Ovary (tissue), 9 donors: ENCODE data around the gene AOPEP. TPM values are rescaled to one million over a fixed set of nuclear protein-coding genes. Genes with fewer than 3 reads are reported as not detected.

ENCODE experiments used
- DNase-seq, 5 donors: peaks; one replicate each; pipeline ENCODE4 v3.0.0-alpha.2; 2019 to 2020
- H3K27ac ChIP-seq, 2 donors: fragments of 200-600 bp; one replicate each; pipeline versions ENCODE4 v1.5.1 to v1.8.0; 2019 to 2022
- H3K27me3 ChIP-seq: fragments of 200-600 bp; one replicate; pipeline ENCODE4 v1.8.0; 2022
- H3K36me3 ChIP-seq: fragments of 200-600 bp; sonication (generic); one replicate; pipeline ENCODE4 v1.5.1; 2019
- H3K4me1 ChIP-seq: one replicate; pipeline ENCODE4 v1.8.1; 2013; ENCODE audit warnings: mild to moderate bottlenecking, moderate library complexity; ENCODE audit not compliant: insufficient read depth
- H3K4me3 ChIP-seq: fragments of 200-600 bp; sonication (generic); one replicate; pipeline ENCODE4 v1.5.1; 2017
- H3K9me3 ChIP-seq, 2 donors: fragments of 200-600 bp in 1 of 2; sonication (generic) in 1 of 2; one replicate each; pipeline versions ENCODE4 v1.5.1 to v1.8.1; 2013 to 2019; ENCODE audit warnings: mild to moderate bottlenecking in 1 of 2, moderate library complexity in 1 of 2
- CTCF ChIP-seq, 3 donors: fragments of 450-650 bp in 2 of 3; fragments of 200-600 bp in 1 of 3; IDR thresholded peaks; one replicate each; pipeline versions ENCODE4 v1.5.1 to v1.8.0; 2016 to 2022; ENCODE audit warnings: antibody characterized with exemption in 3 of 3, mild to moderate bottlenecking in 1 of 3
- EP300 ChIP-seq: sonication (generic); formaldehyde crosslinking; IDR thresholded peaks from one replicate; pipeline ENCODE4 v1.6.1; 2017; ENCODE audit warnings: antibody characterized with exemption
- POLR2A ChIP-seq: fragments of 450-650 bp; IDR thresholded peaks from one replicate; pipeline ENCODE4 v1.6.1; 2017; ENCODE audit warnings: antibody characterized with exemption, mild to moderate bottlenecking, moderate library complexity
- WGBS, 3 donors: extraction: QIAGEN DNeasy Blood & Tissue Kit in 1 of 3; methylation state at CpG; one replicate each; pipeline versions ENCODE4 v1.1.5 to v1.1.7; 2013 to 2017; 5-methylcytosine and 5-hydroxymethylcytosine counted together
- intact Hi-C, 4 donors: fragments of 100-400 bp; cut with DNase I; formaldehyde crosslinking; loops; one replicate each; pipeline versions ENCODE4 v1.11.0 to v1.15.1; 2022 to 2023
- polyA plus RNA-seq, 2 donors: library from polyadenylated mRNA; stranded (reverse); fragments of 200-250 nt in 1 of 2; fragments of 350-450 nt in 1 of 2; fragmentation: Illumina TruSeq in 1 of 2; extraction: RNeasy Lipid Tissue Mini Kit (QIAGEN cat#74804) in 1 of 2; gene quantifications; one replicate each; pipeline ENCODE4 v1.2.3, GENCODE V29; 2013 to 2014
- total RNA-seq, 7 donors: library from RNA; depleted of rRNA in 2 of 7; stranded (reverse); fragments of >200 nt in 2 of 7; fragmentation: NEBNext Ultra II Directional in 3 of 7; extraction: Animal tissue kit (Norgen Biotek cat#: 25700) in 3 of 7; gene quantifications; one replicate each; pipeline versions ENCODE4 v1.1.0 to v1.2.4, GENCODE V29; 2016 to 2023
- donor health status: DM: no; HTN: no; CAD: no; lungs with moderate emphysema.
- donor health status: DM: no; HTN: no; CAD: no.
- donor health status: Bipolar disorder and iron deficiency.
- donor health status: DM: yes; HTN: yes; CAD: no.
- donor health status: DM: no; HTN: no; CAD: no.
- donor health status: DM: yes; HTN: yes; CAD: no.

AOPEP gene
- total and polyA plus RNA-seq, 9 donors, result 40.0 to 141 (median 82.1) TPM

GRCh38 chr9:94971378-94972131 is 245.1 kb downstream of the AOPEP start:
- Histone ChIP-seq H3K27ac (no peak overlapping the region), H3K27me3 (no peaks in the 10 kb centered on the region), H3K4me3 (no peak overlapping the region), H3K36me3 (no peaks in the 10 kb centered on the region), H3K4me1 (peaks cover 11% of the 10 kb centered on the region), H3K9me3 (no peaks in the 10 kb centered on the region)
- DNase-seq, result no peak
- TF ChIP-seq CTCF (IDR thresholded peaks at IDR 0.05) (no peak), EP300 (no peak), POLR2A (no peak)
- 79 to 90% (median 89%) methylated on average over 13 of the region's 13 CpGs for WGBS, 3 donors
- intact Hi-C loops, result no loop called here

- TF ChIP-seq POLR2A, result no peak
- no peak for TF ChIP-seq EP300
- no peak for TF ChIP-seq CTCF (IDR thresholded peaks at IDR 0.05)
- H3K4me3 ChIP-seq, result no peak overlapping the region
- WGBS, 3 donors, result 80 to 87% (median 85%) methylated on average over 11 of the region's 11 CpGs
- H3K36me3 ChIP-seq, result no peaks in the 10 kb centered on the region
- intact Hi-C loops, result no loop called here
- peaks cover 11% of the 10 kb centered on the region for H3K4me1 ChIP-seq
- no peaks in the 10 kb centered on the region for H3K9me3 ChIP-seq
- no peak for DNase-seq
- H3K27ac ChIP-seq, result no peak overlapping the region
- no peaks in the 10 kb centered on the region for H3K27me3 ChIP-seq
These were observed 247.0 kb downstream of the AOPEP start for GRCh38 chr9:94973451-94973941.

- TF ChIP-seq EP300, result no peak
- no peak for TF ChIP-seq CTCF (IDR thresholded peaks at IDR 0.05)
- no peak for TF ChIP-seq POLR2A
- Histone ChIP-seq H3K4me3 (no peak overlapping the region), H3K36me3 (no peaks in the 10 kb centered on the region), H3K9me3 (no peaks in the 10 kb centered on the region), H3K4me1 (peaks cover 11% of the 10 kb centered on the region), H3K27ac (no peak overlapping the region), H3K27me3 (no peaks in the 10 kb centered on the region)
- WGBS, 3 donors, result 81 to 85% (median 84%) methylated on average over 10 of the region's 10 CpGs
- intact Hi-C loops, result no loop called here
- DNase-seq, result no peak
These were observed 247.8 kb downstream of the AOPEP start for GRCh38 chr9:94974154-94974879.

GRCh38 chr9:94975480-94975879 is 249.0 kb downstream of the AOPEP start:
- TF ChIP-seq CTCF (IDR thresholded peaks at IDR 0.05) (no peak), POLR2A (no peak), EP300 (no peak)
- 90 to 94% (median 91%) methylated on average over 10 to 11 of the region's 11 CpGs for WGBS, 3 donors

More at GRCh38 chr9:94975480-94975879, 249.0 kb downstream of the AOPEP start:
- H3K27ac ChIP-seq, result no peak overlapping the region
- peaks cover 11% of the 10 kb centered on the region for H3K4me1 ChIP-seq
- H3K4me3 ChIP-seq, result no peak overlapping the region
- no peak for DNase-seq
- no peaks in the 10 kb centered on the region for H3K27me3 ChIP-seq
- no peaks in the 10 kb centered on the region for H3K36me3 ChIP-seq
- intact Hi-C loops, result no loop called here
- H3K9me3 ChIP-seq, result no peaks in the 10 kb centered on the region
